HFF-Myc (cell line): ENCODE data around the gene NDST3.

Source experiments
- DNase-seq: peaks from one replicate; pipeline ENCODE4 v3.0.0-alpha.2; 2011; ENCODE audit warnings: low read depth; ENCODE audit errors: extremely low read depth
- H3K4me3 ChIP-seq: replicated peaks from 2 replicates; pipeline ENCODE4 v1.5.1; 2011; ENCODE audit warnings: low read depth, mild to moderate bottlenecking, control low read depth, low read length
- TF ChIP-seq, protein P1 (sequence below): IDR thresholded peaks from 2 replicates; pipeline ENCODE4 v1.5.1; 2012; ENCODE audit warnings: mild to moderate bottlenecking, low read depth, low read length, control low read depth; ENCODE audit errors: missing control alignments

The NDST3 gene

GRCh38 chr4:118014831-118015230 is 19.5 kb upstream of the NDST3 start:
- no peak overlapping the region for H3K4me3 ChIP-seq
- no peak for DNase-seq
- TF ChIP-seq, protein P1, sequence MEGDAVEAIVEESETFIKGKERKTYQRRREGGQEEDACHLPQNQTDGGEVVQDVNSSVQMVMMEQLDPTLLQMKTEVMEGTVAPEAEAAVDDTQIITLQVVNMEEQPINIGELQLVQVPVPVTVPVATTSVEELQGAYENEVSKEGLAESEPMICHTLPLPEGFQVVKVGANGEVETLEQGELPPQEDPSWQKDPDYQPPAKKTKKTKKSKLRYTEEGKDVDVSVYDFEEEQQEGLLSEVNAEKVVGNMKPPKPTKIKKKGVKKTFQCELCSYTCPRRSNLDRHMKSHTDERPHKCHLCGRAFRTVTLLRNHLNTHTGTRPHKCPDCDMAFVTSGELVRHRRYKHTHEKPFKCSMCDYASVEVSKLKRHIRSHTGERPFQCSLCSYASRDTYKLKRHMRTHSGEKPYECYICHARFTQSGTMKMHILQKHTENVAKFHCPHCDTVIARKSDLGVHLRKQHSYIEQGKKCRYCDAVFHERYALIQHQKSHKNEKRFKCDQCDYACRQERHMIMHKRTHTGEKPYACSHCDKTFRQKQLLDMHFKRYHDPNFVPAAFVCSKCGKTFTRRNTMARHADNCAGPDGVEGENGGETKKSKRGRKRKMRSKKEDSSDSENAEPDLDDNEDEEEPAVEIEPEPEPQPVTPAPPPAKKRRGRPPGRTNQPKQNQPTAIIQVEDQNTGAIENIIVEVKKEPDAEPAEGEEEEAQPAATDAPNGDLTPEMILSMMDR: no peak

GRCh38 chr4:118018381-118019145 is 15.7 kb upstream of the NDST3 start:
- TF ChIP-seq, protein P1: no peak

DNA sequence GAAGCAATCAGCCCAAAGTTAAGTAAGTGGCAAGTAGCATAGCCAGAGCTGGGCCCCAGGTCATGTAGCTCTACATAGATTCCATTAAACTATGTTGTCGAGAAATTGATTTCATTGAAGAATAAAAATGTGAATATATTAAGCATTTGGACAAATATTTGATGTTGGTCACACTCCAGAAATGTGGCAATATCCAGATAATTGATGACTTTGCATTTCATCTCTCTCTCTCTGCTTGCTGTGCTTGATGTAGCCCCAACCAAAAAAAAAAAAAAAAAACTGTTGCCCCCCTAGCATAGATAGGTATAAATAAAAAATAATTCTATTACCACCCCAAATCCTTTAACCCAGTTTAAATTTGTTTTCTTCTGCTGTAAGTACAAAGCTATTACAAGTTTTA is 7.5 kb upstream of the NDST3 start:
- no peak for DNase-seq
- TF ChIP-seq, protein P1: no peak
- no peak overlapping the region for H3K4me3 ChIP-seq

More at GRCh38 chr4:118018381-118019145, 15.7 kb upstream of the NDST3 start:
- DNase-seq: no peak
- no peak overlapping the region for H3K4me3 ChIP-seq

- H3K4me3 ChIP-seq: no peak overlapping the region
- DNase-seq: no peak
- TF ChIP-seq, protein P1: no peak
These were observed 5.1 kb upstream of the NDST3 start for GRCh38 chr4:118029224-118029623.

DNA sequence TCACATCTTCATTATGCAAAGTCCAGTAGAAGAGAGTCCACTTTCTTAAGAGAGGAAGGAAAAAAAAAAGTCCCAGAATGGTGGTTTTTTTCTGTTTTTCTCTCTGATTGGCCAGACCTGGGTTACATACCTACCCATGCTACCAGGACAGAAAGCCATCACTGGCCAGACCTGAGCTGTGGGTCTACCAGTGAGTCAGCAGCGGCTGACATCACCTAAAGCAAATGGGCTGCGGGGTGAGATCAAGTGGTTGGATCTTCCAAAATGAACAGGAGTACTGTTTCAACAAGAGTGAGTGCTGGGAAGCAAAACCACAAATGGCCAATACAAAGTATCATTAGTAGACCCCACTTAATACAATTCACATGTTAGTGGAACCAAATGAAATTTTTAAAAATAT is 1.6 kb upstream of the NDST3 start:
- peak overlapping the region; percentile 39 for H3K4me3 ChIP-seq
- DNase-seq: no peak
- TF ChIP-seq, protein P1: no peak

GRCh38 chr4:118033148-118034052 is 886 bp upstream of the NDST3 start:
- DNase-seq: peak; percentile 10
- TF ChIP-seq, protein P1: no peak
- H3K4me3 ChIP-seq: peak overlapping the region; percentile 39
